Measurements from ENCODE around the gene VWDE.

VWDE gene

DNA sequence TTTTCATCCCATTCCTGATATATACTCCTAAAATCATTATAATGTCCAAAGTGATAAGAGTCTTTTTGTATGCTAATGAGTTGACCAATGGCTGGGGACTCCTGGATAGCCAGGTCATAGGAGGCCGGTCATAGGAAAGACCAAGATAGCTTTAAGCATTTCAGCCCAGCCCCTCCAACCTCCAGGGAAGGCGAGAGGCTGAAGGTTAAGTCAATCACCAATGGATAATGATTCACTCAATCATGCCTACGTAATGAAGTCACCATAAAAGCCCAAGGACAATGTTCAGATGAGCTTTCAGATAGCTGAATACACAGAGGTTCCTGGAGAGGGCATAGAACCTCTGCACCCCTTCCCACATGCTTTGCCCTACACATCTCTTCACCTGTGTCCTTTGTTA, 75.7 kb downstream of the VWDE start:
- DNase-seq: no peak

DNA sequence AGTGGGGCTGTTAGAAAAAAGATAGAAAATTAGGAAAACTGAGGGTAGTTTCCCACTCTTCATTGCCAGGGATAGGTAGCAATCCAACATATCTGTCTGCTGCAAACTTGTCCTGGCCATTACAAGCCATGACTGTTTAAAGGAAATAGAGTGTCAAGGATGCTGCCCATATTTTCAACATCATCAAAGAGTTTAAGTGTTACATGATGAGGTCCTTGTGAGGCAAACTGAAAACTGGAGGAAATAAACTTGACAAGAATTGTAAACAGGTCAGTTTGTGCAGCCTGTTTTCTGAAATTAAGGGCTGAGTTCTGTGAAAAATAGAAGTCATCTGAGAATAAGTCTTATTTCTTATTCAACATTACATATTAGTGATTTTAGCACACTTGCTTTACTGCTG, 78.0 kb downstream of the VWDE start:
- no peak for DNase-seq

- DNase-seq: no peak
Observed at GRCh38 chr7:12323415-12323814, 80.2 kb downstream of the VWDE start.

DNA sequence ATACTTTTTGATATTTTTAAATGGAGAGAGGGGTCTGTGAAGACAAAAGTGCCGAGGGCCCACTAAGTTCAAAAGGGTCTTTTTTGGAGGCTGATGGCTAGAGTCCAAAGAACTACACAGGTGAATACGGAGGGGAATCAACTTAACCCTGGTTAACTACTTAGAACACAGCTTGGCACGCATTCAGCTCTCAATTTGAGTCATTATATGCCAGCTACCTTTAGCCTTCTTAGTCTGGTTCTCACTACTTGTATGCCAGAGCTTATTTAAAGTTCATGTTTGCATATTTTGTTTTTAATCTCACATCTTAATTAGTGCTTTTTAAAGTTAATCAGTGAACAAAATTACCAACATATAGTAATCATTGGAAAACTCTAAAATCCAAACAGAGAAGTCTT, 80.8 kb downstream of the VWDE start:
- DNase-seq: no peak

DNA sequence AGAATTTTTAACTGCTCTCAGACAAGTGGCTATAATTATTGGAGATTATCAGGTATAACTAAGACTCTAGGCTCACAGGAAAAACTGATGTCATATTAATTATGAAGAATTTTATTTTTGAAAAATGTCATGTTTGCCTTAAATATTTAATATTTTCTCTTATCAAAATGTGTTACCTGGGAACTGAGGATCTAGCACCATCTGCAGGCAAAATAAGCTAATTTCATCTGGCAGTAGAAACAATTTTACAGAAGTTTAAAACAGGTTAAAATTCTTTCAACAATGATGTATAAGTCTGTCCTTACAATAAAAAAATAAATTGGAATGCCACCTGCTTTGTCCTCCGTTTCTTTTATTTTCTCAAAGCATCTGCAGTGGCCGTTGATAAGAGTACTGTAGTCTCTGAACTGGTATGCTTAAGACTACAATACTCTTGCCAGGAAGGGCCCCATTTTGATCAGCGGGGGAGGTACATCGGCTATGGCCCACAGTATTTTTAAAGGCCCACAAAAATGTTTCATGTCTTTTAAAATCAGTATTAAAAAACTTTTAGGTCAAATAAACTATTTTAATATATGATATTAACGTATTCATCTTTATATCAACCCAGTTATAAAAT, 81.3 kb downstream of the VWDE start:
- DNase-seq: no peak

DNA sequence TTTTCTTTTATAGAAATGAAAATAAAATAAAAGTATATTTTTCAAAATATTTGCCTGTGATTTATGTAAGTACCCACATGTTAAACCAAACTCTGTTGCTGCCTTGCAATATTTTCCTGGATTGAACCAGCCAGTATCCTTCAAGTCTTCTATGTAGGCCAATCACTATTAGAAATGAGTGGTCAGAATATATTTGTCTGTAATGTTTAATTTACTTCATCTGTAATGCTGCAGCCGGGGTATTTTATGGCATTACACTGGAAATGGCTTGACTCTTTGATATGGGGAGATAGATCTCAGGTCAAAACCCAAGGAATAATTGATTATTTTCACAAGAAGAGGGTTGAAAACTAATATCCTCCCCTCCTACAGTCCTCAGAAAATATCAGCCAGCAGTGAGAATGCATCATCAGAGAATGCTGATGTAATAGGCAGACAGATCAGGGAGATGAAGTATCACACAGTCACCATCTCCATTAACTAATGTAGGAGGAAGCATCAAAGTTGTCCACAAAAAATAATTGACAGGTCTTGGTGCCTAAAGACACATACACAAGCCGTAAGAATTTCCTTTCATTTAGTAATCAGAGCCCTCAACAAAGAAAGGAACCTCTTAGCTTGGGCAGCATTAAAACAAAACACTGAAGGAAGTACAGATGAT, 82.5 kb downstream of the VWDE start:
- no peak for DNase-seq

DNA sequence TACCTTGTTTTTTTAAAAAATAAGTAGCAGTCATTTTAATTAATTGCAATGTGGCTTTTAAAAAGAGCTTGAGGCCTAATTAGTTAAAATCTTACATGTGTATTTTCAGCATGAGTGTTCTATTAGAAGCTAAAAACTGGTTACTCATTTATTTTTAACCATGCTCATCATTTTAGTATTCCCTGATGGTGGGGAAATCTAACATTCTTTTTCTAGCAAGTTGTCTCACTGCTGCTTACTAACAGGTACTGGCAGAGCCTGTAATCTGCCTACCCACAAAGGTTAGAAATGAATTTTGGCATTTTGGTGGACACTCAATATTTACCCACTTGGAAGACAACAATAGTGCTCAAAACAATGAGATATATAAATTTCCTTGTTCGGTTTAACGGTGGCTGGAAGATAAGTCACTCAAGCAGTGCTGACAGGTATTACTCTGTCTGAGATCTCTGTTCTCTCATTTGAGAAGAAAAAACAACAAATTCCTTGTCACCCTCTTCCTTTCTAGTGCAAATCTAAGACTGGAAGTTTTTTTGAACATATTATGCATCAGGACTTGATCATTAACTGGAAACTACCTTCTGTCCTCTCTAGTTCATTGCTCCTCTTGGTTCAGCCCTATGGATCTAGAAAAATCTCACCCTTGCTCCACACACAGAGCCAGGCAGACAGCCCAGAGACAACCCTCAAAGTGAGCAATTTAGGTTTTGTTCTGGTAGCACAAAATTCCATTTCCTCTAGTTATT, 83.3 kb downstream of the VWDE start:
- DNase-seq: no peak

GRCh38 chr7:12317675-12318074, 86.0 kb downstream of the VWDE start:
- no peak for DNase-seq

- DNase-seq: no peak
Observed at GRCh38 chr7:12316925-12317324, 86.7 kb downstream of the VWDE start.

GRCh38 chr7:12315049-12315448, 88.6 kb downstream of the VWDE start:
- no peak for DNase-seq

DNA sequence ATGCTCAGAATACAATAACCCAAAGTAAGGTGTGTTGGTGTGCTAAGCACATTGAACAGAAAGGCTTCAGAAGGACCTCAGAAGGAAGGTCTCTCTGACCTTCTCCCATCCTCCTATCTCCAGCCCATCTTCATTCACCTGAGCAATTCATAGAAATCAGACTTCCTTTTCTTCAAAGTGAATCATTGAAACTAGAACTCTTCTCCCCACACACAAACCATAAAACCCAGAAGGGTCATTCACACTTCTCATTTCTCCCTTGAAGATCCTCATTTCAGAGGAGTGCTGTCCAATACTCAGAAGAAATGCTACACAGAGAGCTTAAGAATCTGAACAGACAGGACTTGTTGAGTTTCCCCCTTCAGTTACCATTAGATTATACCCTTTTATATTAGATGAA, 89.5 kb downstream of the VWDE start:
- no peak for DNase-seq

DNA sequence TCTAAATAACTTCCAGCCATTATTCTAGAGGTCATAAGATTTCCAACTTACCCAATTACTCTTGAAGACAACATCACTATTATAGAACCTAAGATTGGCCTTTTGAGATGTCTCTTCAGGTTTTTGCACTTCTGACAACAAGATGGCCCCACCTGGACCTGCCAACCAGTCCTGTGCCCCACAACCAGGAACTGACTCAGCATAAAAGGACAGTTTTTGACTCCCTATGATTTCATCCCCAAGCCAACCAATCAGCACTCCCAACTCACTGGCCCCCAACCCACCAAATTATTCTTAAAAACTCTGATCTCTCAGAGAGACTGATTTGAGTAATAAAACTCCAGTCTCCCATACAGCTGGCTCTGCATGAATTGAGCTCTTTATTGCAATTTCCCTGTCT, 98.2 kb downstream of the VWDE start:
- DNase-seq: no peak

GRCh38 chr7:12303495-12303894, 100.2 kb downstream of the VWDE start:
- no peak for DNase-seq

- no peak for DNase-seq
Observed at GRCh38 chr7:12303062-12303461, 100.6 kb downstream of the VWDE start.

DNA sequence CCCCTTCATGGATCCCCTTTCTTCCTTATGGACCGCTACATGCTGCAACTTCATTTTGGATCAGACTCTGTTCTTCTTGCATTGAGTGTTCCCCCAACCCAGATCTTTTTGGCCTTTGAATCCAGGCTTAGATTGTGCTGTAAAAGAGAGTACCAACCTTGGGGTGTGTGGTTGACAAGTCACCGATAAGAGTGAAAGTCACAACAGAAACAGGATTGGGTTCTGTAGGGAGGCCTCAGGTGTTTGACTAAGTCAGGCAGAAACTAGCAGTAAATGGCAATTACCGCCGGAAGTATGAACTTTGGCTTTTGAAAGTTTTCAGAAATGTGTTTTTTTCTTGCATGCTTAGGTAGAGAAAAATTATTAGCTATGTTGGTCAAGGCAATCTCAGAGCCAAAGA, 103.2 kb downstream of the VWDE start:
- DNase-seq: no peak

DNA sequence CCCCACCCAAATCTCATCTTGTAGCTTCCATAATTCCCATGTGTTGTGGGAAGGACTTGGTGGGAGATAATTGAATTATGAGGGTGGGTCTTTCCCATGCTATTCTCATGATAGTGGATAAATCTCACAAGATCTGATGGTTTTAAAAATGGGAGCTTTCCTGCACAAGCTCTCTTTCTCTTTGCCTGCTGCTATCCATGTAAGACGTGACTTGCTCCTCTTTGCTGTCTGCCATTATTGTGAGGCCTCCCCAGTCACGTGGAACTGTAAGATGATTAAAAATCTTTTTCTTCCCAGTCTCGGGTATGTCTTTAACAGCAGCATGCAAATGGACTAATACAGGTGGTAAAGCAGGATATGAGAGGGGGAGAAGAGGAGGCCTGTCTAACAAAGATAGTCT, 104.3 kb downstream of the VWDE start:
- DNase-seq: no peak

DNA sequence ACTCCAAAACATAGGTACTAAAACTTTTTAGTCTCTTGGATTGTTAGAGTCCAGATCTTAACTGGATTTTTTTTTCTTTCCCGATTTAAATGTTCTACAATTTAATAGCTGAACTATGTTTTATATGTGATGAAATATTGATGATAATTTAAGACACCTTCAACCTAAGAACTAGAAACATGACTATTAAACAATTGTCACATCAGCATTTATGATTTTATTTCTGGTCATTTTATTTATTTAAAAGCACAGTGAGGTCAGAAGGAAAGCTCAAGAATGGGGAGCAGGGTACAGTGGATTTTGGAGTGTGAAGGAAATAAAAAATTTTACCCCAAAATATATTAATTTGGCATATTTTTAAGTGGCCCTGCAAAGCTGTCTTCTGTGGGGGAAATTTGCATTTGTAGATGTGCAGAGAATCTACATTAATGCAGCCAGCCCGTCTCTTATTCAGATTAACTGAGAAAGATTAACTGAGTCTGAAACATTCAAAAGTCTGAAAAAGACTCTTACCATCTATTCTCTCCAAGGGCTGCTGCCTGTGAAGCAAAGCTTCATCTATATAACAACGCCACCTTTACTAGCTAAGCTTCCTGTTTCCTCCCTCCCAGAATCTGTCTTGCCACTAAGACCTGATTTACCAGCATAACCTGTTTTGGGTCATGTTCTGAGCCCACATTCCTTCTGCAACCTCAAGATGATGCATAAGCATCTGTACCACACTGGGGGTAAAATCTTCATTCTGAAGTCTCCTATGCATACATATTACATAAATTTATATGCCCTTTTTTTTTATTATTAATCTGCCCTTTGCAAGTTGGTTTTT, 106.2 kb downstream of the VWDE start:
- no peak for DNase-seq

DNA sequence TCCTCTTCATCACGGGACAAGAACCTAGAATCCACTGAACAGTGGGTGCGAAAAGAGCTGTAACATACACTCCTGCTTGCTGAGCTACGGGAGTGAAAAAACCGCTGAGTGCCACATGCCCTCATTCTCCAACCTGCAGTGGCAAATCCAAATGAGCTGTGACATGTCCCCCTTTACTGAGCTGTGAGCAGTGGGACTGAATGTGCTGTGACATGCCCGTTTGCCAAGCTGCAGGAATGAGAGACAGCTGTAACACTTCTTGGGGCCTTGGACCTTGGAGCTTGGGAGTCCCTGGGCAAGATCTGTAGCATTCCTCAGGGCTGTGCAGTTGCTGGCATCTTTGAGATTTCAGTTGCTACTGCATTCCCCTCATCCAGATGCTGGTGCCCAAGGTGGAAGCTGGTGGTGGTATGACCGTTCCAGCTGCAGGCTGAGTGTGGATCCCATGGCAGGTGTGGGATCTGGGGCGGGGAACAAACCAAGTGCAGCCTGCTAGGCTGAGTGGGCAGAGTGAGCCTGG, 107.6 kb downstream of the VWDE start:
- DNase-seq: no peak

DNA sequence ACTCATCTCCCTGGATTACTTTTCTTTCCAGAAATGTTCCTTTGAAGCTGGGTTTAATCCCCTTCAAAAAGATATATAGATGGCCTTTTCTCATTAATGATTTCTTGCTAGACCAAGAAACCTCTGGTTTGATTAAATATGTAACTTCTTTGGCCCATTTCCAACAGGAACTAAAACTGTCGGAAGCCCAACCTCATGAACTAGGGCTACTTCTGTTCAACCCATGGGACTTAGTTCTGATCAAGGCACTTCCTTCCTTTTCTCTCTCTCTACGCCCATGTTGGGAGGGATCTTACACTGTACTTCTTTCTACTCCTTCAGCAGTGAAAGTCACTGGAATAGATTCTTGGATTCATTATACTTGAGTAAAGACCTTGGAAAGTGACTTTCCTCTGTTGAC, 109.0 kb downstream of the VWDE start:
- DNase-seq: no peak

- no peak for DNase-seq
Observed at GRCh38 chr7:12291870-12292269, 111.8 kb downstream of the VWDE start.

- DNase-seq: no peak
Observed at GRCh38 chr7:12290761-12291160, 112.9 kb downstream of the VWDE start.

- no peak for DNase-seq
Observed at GRCh38 chr7:12289996-12290395, 113.7 kb downstream of the VWDE start.

- no peak for DNase-seq
Observed at GRCh38 chr7:12287901-12288300, 115.8 kb downstream of the VWDE start.

All from SIG-M5 (cell line).